GM12873 (cell line): Measurements from ENCODE around the gene UPK1B.

Experiments
- CTCF ChIP-seq: IDR thresholded peaks from 2 replicates; pipeline ENCODE4 v1.5.1; 2012; ENCODE audit warnings: low read depth, mild to moderate bottlenecking, moderate library complexity, low read length, control low read depth; ENCODE audit not compliant: insufficient read depth; ENCODE audit errors: missing control alignments

UPK1B gene

DNA sequence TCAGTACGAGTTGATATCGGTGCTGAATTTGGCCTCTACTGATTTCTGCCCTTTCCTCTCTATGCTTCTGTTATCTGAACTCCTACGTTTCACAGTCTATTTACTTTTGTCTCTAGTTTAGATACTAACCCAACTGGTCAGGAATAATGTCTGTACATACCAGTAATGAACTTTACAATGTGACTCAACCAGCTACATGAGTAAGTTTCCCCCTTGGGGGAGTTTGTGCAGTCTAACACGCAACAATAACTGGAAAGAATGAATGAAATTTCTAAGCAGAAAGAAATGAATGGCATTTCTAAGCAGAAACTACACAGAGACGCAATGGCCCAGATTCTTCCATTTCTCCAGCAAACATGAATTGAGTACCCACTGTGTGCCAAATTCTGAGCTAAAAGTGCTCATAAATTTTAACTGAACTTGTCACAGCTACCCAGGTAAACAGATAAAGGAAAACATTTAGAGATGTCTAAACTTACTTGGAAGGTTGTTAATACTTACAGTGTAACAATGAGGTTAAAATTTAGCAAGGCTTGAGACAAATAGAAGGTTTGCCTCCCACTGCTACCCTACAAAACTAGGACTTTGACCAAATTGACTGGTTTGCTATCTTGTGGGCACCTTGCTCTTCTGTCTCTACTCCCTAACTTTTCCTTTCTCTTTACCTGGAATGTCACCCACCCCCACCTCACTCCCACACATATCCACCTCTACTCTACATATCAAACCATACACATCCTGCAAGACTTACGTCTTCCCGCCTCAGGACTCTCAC, 11.6 kb downstream of the UPK1B start:
- TF ChIP-seq CTCF: no peak

DNA sequence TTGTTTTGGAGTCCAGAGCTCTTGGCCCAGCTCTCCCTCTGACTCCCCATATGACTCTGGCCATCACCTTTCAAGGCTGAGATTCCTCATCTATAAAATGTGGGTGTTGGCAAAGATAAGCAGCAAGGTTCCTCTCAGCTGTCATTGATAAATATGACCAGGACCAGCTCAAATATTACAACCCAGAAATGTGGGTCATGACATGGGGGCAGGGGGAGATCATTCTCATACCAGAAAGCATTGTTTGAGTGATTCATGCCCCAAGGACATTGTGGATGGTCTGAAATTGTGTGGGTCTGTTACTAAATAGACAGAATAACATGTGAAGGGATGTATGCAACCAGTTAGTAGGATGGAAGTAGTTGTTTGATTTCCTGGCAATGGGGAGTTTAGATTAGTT, 13.9 kb downstream of the UPK1B start:
- no peak for TF ChIP-seq CTCF

- TF ChIP-seq CTCF: no peak
Measured at GRCh38 chr3:119191800-119192199, 18.4 kb downstream of the UPK1B start.

GRCh38 chr3:119194237-119195150, 21.1 kb downstream of the UPK1B start:
- TF ChIP-seq CTCF: no peak

- TF ChIP-seq CTCF: no peak
Measured at GRCh38 chr3:119195151-119195476, 21.7 kb downstream of the UPK1B start.

DNA sequence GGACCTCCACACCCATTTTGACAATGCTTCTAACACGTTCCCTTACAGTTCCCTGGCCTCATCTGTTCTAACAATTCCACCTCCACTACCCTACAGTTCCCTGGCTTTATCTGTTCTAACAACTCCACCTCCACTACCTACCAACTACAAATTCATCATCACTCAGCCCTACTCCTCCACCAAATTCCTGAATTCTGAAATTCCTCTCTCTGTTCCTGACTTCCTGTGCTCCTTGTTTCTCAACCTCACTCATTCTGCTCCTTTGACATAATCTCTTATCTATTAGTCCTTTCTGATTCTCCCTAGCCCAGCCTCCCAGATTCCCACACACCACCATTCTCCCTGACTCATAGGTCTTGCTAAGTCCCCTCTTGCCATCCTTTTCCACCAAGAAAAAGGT, 22.5 kb downstream of the UPK1B start:
- TF ChIP-seq CTCF: no peak

DNA sequence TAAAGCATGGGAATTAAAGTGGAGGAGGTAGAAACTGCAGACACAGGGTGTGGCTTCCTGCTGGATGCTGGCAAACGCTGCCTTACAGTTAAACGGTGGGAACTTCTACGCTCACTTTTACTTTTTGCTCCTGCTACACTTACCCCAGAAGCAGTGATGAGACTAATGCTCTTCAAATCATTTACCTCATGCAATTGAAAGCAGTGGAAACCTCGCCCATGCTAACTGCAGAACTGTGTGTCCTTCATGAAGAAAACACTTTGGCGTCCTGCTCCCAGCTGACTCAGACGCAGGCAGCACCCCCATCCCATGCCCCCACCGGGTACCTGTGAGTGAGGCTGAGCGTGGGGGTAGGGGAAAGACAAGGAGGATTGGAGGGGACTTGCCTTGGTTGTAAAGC, 31.8 kb downstream of the UPK1B start:
- TF ChIP-seq CTCF: no peak
